HepG2 (cell line): Measurements from ENCODE around the gene OLFM2. TPM values are rescaled to one million over a fixed set of nuclear protein-coding genes. Genes with fewer than 3 reads are reported as not detected.

ENCODE experiments used
- ATAC-seq: fragments of 200-7000 bp; cut with Tn5 transposase; 3 replicates; pipeline ENCODE4 v1.9.1; 2020; ENCODE audit warnings: mild to moderate bottlenecking, moderate library complexity
- BruUV-seq: library from RNA; stranded (reverse); fragments of 400-500 nt; replicated peaks from 2 replicates; lab custom pipeline; 2021; lab: Mats Ljungman, UMichigan
- CTCF ChIA-PET: fragments of 300-600 bp; formaldehyde crosslinking; extraction: SDS; loops from one replicate; lab custom pipeline; 2021; ENCODE audit warnings: low total read pairs, inconsistent platforms, low intra/inter-chr PET ratio; lab: Yijun Ruan, JAX
- POLR2A ChIA-PET: fragments of 350-600 bp; sonication (Branson Sonifier 250); formaldehyde crosslinking; loops from one replicate; lab custom pipeline; 2020; ENCODE audit warnings: antibody characterized with exemption, inconsistent platforms; lab: Yijun Ruan, JAX
- DNase-seq: peaks from one replicate; pipeline ENCODE4 v3.0.0-alpha.2; 2015; ENCODE audit warnings: low spot score
- FAIRE-seq: peaks from 3 replicates; lab custom pipeline; 2011; peaks lifted over from hg19 to GRCh38; lab: Jason Lieb, UNC
- H2AFZ ChIP-seq: one replicate; pipeline ENCODE4 v1.6.1; 2011; ENCODE audit warnings: low read length, inconsistent platforms
- H3K27ac ChIP-seq: fragments of 300-600 bp; 3 replicates; pipeline ENCODE4 v1.8.0; 2011; ENCODE audit warnings: mixed run types, mild to moderate bottlenecking, mixed read lengths, low read length, inconsistent platforms; ENCODE audit not compliant: insufficient read depth; ENCODE audit errors: extremely low read length
- H3K27me3 ChIP-seq, 2 experiments: fragments of 200-600 bp in 1 of 2; 2 replicates in 1 of 2; 3 replicates in 1 of 2; pipeline versions ENCODE4 v1.6.0 to v1.8.0; 2011; ENCODE audit warnings: low read length in 2 of 2, mild to moderate bottlenecking in 2 of 2, moderate library complexity in 2 of 2, inconsistent platforms in 1 of 2; ENCODE audit not compliant: insufficient read depth in 2 of 2, control insufficient read depth in 1 of 2
- H3K36me3 ChIP-seq, 2 experiments: fragments of 200-600 bp in 1 of 2; replicated peaks in 1 of 2; 2 replicates in 1 of 2; 3 replicates in 1 of 2; pipeline versions ENCODE4 v1.5.1 to v1.8.0; 2011; ENCODE audit warnings: low read length in 2 of 2, inconsistent platforms in 1 of 2; ENCODE audit not compliant: insufficient read depth in 2 of 2, control insufficient read depth in 1 of 2
- H3K4me1 ChIP-seq: 2 replicates; pipeline ENCODE4 v1.5.1; 2012; ENCODE audit warnings: low read length, inconsistent platforms; ENCODE audit not compliant: insufficient read depth
- H3K4me2 ChIP-seq: 2 replicates; pipeline ENCODE4 v1.6.0; 2011; ENCODE audit warnings: low read depth, low read length, inconsistent platforms
- H3K4me3 ChIP-seq, 3 experiments: fragments of 200-600 bp in 1 of 3; sonication (generic), shearing (Covaris generic) in 1 of 3; replicated peaks in 1 of 3; 2 replicates each; pipeline ENCODE4 v1.5.1; 2011 to 2016; ENCODE audit warnings: low read length in 3 of 3, inconsistent platforms in 2 of 3, low read depth in 2 of 3, mild to moderate bottlenecking in 2 of 3, control low read depth in 1 of 3, mixed read lengths in 1 of 3; ENCODE audit not compliant: insufficient read depth in 1 of 3
- H3K79me2 ChIP-seq: one replicate; pipeline ENCODE4 v1.6.1; 2011; ENCODE audit warnings: low read length, inconsistent platforms; ENCODE audit not compliant: insufficient read depth
- H3K9ac ChIP-seq: 2 replicates; pipeline ENCODE4 v1.6.0; 2011; ENCODE audit warnings: mild to moderate bottlenecking, low read depth, low read length, inconsistent platforms; ENCODE audit not compliant: insufficient read depth
- H3K9me3 ChIP-seq: 2 replicates; pipeline ENCODE4 v1.5.1; 2012; ENCODE audit warnings: mild to moderate bottlenecking, low read length
- H4K20me1 ChIP-seq: 2 replicates; pipeline ENCODE4 v1.6.0; 2011; ENCODE audit warnings: inconsistent platforms, mild to moderate bottlenecking, low read length, moderate library complexity; ENCODE audit not compliant: insufficient read depth
- ATAD3A ChIP-seq: sonication (generic); formaldehyde crosslinking; IDR thresholded peaks from 2 replicates; pipeline ENCODE4 v1.4.0; 2020; ENCODE audit warnings: missing genetic modification reagents
- CBX2 ChIP-seq, 2 experiments: fragments of 200-600 bp in 1 of 2; sonication (generic); formaldehyde crosslinking in 1 of 2; IDR thresholded peaks; 2 replicates each; pipeline versions ENCODE4 v1.7.0 to v1.8.1; 2018 to 2022; ENCODE audit warnings: low read depth in 2 of 2, low read length in 1 of 2, mild to moderate bottlenecking in 1 of 2, missing genetic modification reagents in 1 of 2
- CTCF ChIP-seq: sonication (generic); formaldehyde crosslinking; IDR thresholded peaks from 2 replicates; pipeline ENCODE4 v1.5.0; 2020; ENCODE audit warnings: mild to moderate bottlenecking, missing genetic modification reagents, moderate library complexity
- HNF4A ChIP-seq: sonication (generic); formaldehyde crosslinking; IDR thresholded peaks from 2 replicates; pipeline ENCODE4 v1.4.0; 2020; ENCODE audit warnings: missing genetic modification reagents
- MTERF4 ChIP-seq: sonication (generic); formaldehyde crosslinking; IDR thresholded peaks from 2 replicates; pipeline ENCODE4 v1.8.0; 2023; ENCODE audit warnings: mild to moderate bottlenecking, missing genetic modification reagents
- NR1H2 ChIP-seq: sonication (generic); formaldehyde crosslinking; IDR thresholded peaks from 2 replicates; pipeline ENCODE4 v1.8.1; 2022; ENCODE audit warnings: low read depth, missing genetic modification reagents, borderline replicate concordance
- PTBP1 ChIP-seq: fragments of 200-400 bp; formaldehyde crosslinking; IDR thresholded peaks from 2 replicates; pipeline ENCODE4 v1.6.1; 2018; ENCODE audit warnings: low read length, low read depth; ENCODE audit not compliant: poor library complexity, severe bottlenecking
- RBFOX2 ChIP-seq: fragments of 200-400 bp; formaldehyde crosslinking; IDR thresholded peaks from 2 replicates; pipeline ENCODE4 v1.6.1; 2017; ENCODE audit warnings: low read depth, mild to moderate bottlenecking, low read length
- RFX5 ChIP-seq: IDR thresholded peaks from 2 replicates; pipeline ENCODE4 v1.6.1; 2011; ENCODE audit warnings: low read depth, low read length, improper control_type of control experiment
- SETDB1 ChIP-seq: sonication (generic); formaldehyde crosslinking; IDR thresholded peaks from 2 replicates; pipeline ENCODE4 v1.5.1; 2020; ENCODE audit warnings: missing genetic modification reagents, mild to moderate bottlenecking, borderline replicate concordance
- SIN3A ChIP-seq: IDR thresholded peaks from 2 replicates; pipeline ENCODE4 v1.6.1; 2011; ENCODE audit warnings: low read depth, mild to moderate bottlenecking, control low read depth, low read length, borderline replicate concordance
- SRY ChIP-seq: sonication (generic); formaldehyde crosslinking; IDR thresholded peaks from 2 replicates; pipeline ENCODE4 v1.8.0; 2022; ENCODE audit warnings: mild to moderate bottlenecking, missing genetic modification reagents
- ZBTB3 ChIP-seq: sonication (generic); formaldehyde crosslinking; IDR thresholded peaks from 2 replicates; pipeline ENCODE4 v1.4.0; 2020; ENCODE audit warnings: low read depth, mild to moderate bottlenecking, moderate library complexity, missing genetic modification reagents, borderline replicate concordance
- ZBTB7B ChIP-seq: sonication (generic); formaldehyde crosslinking; IDR thresholded peaks from 2 replicates; pipeline ENCODE4 v1.4.0; 2020; ENCODE audit warnings: missing genetic modification reagents
- ZKSCAN1 ChIP-seq: fragments of 150-350 bp; IDR thresholded peaks from 2 replicates; pipeline ENCODE4 v1.6.1; 2014; ENCODE audit warnings: low read length
- ZNF10 ChIP-seq: sonication (generic); formaldehyde crosslinking; IDR thresholded peaks from 2 replicates; pipeline ENCODE4 v1.4.0; 2020; ENCODE audit warnings: mild to moderate bottlenecking, low read depth, missing genetic modification reagents, borderline replicate concordance
- ZNF256 ChIP-seq: sonication (generic); formaldehyde crosslinking; conservative IDR thresholded peaks from 2 replicates; pipeline ENCODE4 v1.4.0; 2020; ENCODE audit warnings: missing genetic modification reagents
- ZNF567 ChIP-seq: sonication (generic); formaldehyde crosslinking; IDR thresholded peaks from 2 replicates; pipeline ENCODE4 v1.8.1; 2023; ENCODE audit warnings: mild to moderate bottlenecking, missing genetic modification reagents, borderline replicate concordance
- ZSCAN12 ChIP-seq: sonication (generic); formaldehyde crosslinking; IDR thresholded peaks from 2 replicates; pipeline ENCODE4 v1.9.0; 2021; ENCODE audit warnings: mild to moderate bottlenecking, missing genetic modification reagents
- ZSCAN29 ChIP-seq: sonication (generic); formaldehyde crosslinking; conservative IDR thresholded peaks from 2 replicates; pipeline ENCODE4 v1.4.0; 2020; ENCODE audit warnings: mild to moderate bottlenecking, missing genetic modification reagents
- WGBS: methylation state at CpG from one replicate; pipeline ENCODE4 v1.1.6; 2017; ENCODE audit warnings: low lambda C conversion rate; 5-methylcytosine and 5-hydroxymethylcytosine counted together
- in situ Hi-C: cut with HindIII; loops from 2 replicates; pipeline ENCODE4 v1.10.0; 2017; ENCODE audit warnings: low pct_unique_long_range_greater_than_20kb; ENCODE audit not compliant: extremely low pct_ligation_motif_present
- intact Hi-C: fragments of 100-400 bp; cut with micrococcal nuclease; formaldehyde crosslinking; loops from one replicate; pipeline ENCODE4 v1.10.0; 2022; ENCODE audit not compliant: unreplicated experiment
- polyA plus RNA-seq, 8 experiments: library from polyadenylated mRNA; depleted of rRNA in 3 of 8; stranded (reverse) in 7 of 8; unstranded in 1 of 8; fragments of >200 nt; fragmentation: Illumina TruSeq in 4 of 8; extraction: Trizol in 4 of 8; gene quantifications; 2 replicates each; pipeline versions ENCODE4 v1.2.1 to v1.2.3, GENCODE V29; 2011 to 2016; ENCODE audit warnings: low read depth in 4 of 8, missing spikeins in 1 of 8, mixed read lengths in 1 of 8; ENCODE audit not compliant: insufficient read depth in 1 of 8
- total RNA-seq, 5 experiments: library from RNA; depleted of rRNA; stranded (reverse); fragments of >200 nt; fragmentation: Illumina TruSeq; extraction: Trizol; gene quantifications; 2 replicates each; pipeline ENCODE4 v1.2.3, GENCODE V29; 2016; ENCODE audit warnings: low read depth in 1 of 5

The OLFM2 gene
- total and polyA plus RNA-seq, 2 of the 13 experiments (the other 11 are each of a cell fraction or from before 2014, with no cell fraction given): 0.20 to 0.51 TPM

GRCh38 chr19:9967326-9967725, 31.0 kb upstream of the OLFM2 start:
- Histone ChIP-seq H3K4me2 (no peak overlapping the region), H3K36me3 (no peaks in the 10 kb centered on the region), H2AFZ (no peak overlapping the region), H3K9ac (no peak overlapping the region), H3K4me3 (no peak overlapping the region), H3K27me3 (peaks cover 2 to 17% of the 10 kb centered on the region in 2 experiments; a peak in 3 of 5 replicates), H3K9me3 (no peaks in the 10 kb centered on the region), H4K20me1 (peaks cover 3% of the 10 kb centered on the region; the same call in 1 of the 2 replicates), H3K4me1 (no peaks in the 10 kb centered on the region), H3K27ac (no peak overlapping the region), H3K79me2 (no peaks in the 10 kb centered on the region)
- in situ Hi-C loops: no loop called here
- POLR2A ChIA-PET: no interaction called here
- FAIRE-seq: no peak
- intact Hi-C loops: no loop called here
- BruUV-seq: no TSS peak
- ATAC-seq: no peak
- CTCF ChIA-PET: no interaction called here
- TF ChIP-seq SIN3A (no peak), SRY (no peak), ZBTB7B (CRISPR knock-in tag) (no peak), SETDB1 (CRISPR knock-in tag) (no peak), ZNF567 (no peak), PTBP1 (no peak), MTERF4 (CRISPR knock-in tag) (no peak), HNF4A (CRISPR knock-in tag) (no peak), ZBTB3 (CRISPR knock-in tag) (no peak), ZKSCAN1 (no peak), CTCF (CRISPR knock-in tag) (no peak), RFX5 (no peak), CBX2 (IDR thresholded peaks at IDR 0.05; ENCODE audit: low read depth, low read length) (no peak), CBX2 (CRISPR knock-in tag; IDR thresholded peaks at IDR 0.05; ENCODE audit: low read depth) (no peak), ZNF10 (no peak), ZNF256 (CRISPR knock-in tag) (no peak), NR1H2 (CRISPR knock-in tag) (no peak), ATAD3A (CRISPR knock-in tag) (no peak), RBFOX2 (no peak), ZSCAN29 (no peak), ZSCAN12 (CRISPR knock-in tag) (no peak)
- WGBS: no CpG with 5 or more reads among the region's 4 CpGs
- no peak for DNase-seq
